HG03521 (cell line): ENCODE data around the gene ZYG11B.
A peak's percentile ranks its signal among the peaks of the same experiment; 100 is the strongest.
"Not testable (repeated sequence)": the region's sequence is repeated elsewhere in the genome, so short reads cannot be mapped to it uniquely, and the experiment has no call there.

Source experiments
- ATAC-seq: cut with Tn5 transposase; IDR thresholded peaks from one replicate; pipeline ENCODE4 v1.9.1; 2021; ENCODE audit warnings: mild to moderate bottlenecking, moderate library complexity; ENCODE audit not compliant: unreplicated experiment

ZYG11B gene

DNA sequence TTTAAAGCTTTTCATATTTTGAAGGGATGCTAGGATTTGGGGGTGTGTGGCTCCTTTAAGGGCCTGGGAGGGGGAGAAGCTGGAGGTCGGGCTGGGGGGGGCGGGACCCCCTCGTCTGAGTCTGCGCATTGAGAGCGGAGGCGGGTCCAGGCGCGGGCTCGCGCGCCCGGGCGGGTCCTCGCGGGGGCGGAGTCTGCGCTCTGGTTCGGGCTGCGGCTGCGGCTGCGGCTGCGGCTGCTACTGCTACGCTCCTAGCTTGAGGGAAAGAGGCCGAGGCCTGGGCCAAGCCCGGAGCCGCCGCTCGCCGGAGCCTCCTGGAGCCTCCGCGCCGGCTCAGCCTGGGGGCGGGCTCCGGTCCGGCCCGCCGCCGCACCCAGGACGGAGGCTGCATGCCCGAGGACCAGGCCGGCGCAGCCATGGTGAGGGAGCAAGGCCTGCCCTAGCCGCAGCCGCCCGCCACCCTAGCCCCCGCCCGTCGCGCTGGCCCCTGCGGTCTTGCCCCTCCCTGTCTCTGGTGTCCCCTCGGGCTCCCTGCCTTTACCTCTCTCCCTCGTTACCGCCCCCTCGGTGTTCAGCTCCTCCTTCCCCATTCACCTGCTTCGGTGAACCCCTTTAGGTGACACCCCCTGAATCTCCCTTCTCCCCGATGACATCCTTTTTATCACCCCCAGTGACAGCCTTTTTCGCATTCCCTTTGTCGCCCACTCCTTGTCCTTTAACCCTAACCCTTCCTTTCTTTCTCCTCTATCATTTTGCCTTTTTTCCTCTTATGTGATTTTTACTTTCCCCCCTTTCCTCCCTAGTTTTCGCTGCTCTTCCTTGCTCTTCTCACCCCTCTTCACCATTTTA is at the start of gene ZYG11B:
ZYG11B (plus strand) TSS at position 189 of the 849 bp plus-strand sequence; CDS start at position 390, 201 bp downstream.
- ATAC-seq = peak; percentile 89

- ATAC-seq = no peak
Observed at GRCh38 chr1:52677076-52677806, 49.0 kb upstream of the ZYG11B start.

DNA sequence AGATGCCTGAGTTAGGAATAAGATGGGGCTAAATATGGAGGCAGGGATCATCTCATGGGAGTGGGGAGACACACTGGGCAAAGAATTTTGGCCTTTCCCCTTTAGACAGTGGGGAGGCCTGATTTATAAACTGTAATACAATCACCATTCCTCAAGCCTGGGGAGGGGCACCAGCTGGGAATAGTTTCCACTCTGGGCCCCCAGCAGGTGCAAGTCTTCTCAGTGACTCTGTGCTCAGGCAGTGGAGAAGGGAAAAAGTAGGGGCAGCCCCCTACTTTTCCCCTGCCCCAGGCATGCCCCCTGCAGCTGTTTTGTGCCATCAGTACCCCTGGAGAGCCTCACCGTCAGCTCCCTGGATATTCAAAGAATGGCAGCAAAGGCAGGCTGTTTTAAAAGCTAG is 47.2 kb upstream of the ZYG11B start:
- no peak for ATAC-seq

DNA sequence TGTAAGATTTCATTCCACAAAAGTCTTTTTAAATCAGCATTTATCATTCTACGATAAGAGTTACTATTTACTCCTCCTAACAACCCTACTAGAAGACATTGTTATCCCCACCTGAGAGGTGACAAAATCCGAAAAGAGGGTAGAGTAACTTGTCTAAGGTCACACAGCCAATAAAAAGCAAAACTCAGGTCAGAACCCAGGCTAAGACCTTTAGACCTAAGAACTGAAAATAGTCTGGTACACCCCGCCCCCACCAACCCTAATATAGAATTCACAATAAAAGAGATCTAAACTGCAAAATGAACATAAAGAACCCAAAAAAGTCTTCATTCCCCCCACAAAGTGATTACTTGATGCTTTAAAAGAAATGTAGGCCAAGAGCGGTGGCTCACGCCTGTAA is 46.8 kb upstream of the ZYG11B start:
- no peak for ATAC-seq

- no peak for ATAC-seq
Observed at GRCh38 chr1:52680353-52680752, 45.9 kb upstream of the ZYG11B start.

DNA sequence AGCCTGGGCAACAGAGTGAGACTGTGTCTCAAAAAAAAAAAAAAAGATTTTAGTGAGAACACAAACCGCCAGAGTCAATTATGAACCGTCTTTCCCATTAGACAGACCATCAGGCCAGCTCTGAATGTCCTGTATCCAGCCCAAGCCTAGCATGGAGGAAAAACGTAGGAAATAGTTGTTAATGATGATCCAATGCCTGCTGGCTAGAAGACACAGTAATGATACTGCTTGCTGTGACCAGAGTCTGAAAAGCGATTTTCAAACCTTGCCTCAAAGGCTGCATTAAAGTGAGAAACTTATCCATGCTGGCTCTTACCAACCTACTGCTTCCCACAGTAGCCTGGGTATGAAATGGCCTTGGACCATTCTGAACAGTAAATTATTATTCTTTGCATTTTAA is 45.1 kb upstream of the ZYG11B start:
- no peak for ATAC-seq

DNA sequence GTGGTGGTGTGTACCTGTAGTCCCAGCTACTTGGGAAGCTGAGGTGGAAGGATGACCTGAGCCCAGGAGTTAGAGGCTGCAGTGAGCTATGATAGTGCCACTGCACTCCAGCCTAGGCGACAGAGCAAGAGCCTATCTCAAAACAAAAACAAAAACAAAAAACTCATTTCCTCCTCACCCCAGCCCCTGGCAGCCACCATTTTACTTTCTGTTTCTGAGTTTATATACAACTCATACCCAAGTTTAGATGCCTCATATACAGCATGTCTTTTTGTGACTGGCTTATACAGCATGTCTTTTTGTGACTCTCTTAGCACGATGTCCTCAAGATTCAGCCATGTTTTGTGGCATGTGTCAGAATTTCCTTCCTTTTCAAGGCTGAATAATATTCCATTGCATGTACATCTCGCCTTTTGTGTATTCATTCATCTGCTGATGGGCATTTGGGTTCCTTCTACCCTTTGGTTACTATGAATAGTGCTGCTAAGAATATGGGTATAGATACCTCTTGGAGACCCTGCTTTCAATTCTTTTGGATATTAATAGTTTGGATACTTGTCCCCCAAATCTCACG is 42.8 kb upstream of the ZYG11B start:
- ATAC-seq = no peak

DNA sequence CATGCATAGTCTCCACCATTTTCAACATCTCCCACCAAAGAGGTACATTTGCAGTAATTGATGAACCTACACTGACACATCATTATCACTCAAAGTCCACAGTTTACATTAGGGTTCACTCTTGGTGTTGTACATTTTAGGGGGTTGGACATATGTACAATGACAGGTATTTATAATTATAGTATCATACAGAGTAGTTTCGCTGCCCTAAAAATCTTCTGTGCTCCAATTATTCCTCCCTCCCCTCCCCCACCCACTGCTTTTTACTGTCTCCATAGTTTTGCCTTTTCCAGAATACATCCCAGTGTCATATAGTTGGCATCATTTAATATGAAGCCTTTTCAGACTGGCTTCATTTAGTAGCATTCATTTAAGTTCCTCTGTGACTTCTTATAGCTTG is 41.7 kb upstream of the ZYG11B start:
- no peak for ATAC-seq

- ATAC-seq = peak; percentile 61
Observed at GRCh38 chr1:52686261-52686751, 39.9 kb upstream of the ZYG11B start.

DNA sequence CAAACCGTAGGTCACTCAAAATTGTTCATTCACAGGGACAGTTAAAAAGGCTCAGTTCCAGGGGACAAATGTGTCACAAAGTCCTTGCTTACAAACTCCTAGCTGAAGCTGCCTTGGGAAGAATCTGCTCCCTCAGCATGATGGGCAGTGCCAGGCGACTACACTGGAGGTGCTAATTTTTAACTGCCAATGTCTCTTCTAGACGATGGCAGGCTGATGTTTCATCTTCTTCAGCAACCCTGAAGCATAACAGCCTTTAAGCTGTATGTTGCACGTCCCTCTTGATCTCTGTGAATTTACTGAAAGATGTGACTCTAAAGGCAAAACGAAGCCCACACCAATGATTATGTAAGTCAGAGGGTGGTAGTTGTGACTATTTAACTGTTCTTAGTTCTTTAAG is 39.4 kb upstream of the ZYG11B start:
- no peak for ATAC-seq

DNA sequence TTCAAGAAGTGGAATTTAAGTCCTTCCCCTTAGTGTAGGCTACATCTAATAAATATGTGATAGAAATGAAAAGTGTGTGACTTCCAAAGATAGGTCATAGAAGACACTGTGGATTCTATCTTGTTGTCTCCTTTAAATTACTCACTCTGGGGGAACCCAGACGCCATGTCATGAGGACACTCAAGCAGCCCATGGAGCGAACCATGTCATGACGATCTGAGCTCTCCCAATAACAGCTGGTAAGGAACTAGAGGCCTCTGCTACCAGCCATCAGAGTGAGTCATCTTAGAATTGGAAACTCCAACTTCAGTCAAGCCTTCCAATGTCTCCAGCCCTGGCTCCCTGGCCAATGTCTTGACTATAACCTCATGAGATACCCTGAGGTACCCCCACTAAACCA is 34.4 kb upstream of the ZYG11B start:
- no peak for ATAC-seq

- ATAC-seq = no peak
Observed at GRCh38 chr1:52692697-52693096, 33.6 kb upstream of the ZYG11B start.

DNA sequence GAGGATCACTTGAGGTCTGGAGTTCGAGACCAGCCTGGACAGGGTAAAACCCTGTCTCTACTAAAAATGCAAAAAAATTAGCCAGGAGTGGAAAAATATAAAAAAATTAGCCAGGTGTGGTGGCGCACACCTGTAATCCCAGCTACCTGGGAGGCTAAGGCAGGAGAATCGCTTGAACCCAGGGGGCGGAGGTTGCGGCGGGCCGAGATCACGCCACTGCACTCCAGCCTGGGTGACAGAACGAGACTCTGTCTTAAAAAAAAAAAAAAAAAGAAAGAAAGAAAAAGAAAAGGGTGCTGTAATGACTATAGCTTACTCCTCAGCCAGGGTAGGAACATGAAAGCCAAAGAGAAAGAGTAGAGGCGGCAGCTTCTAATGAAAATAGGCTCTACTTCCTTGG is 32.9 kb upstream of the ZYG11B start:
- ATAC-seq = not testable (repeated sequence)

- ATAC-seq = no peak
Observed at GRCh38 chr1:52693843-52694242, 32.4 kb upstream of the ZYG11B start.

- no peak for ATAC-seq
Observed at GRCh38 chr1:52695627-52696026, 30.6 kb upstream of the ZYG11B start.

GRCh38 chr1:52697795-52698674 is 28.2 kb upstream of the ZYG11B start, which contains the start of gene COA7:
COA7 (minus strand) TSS chr1:52698347; CDS start chr1:52698326, 21 bp downstream.
- ATAC-seq = peak; percentile 47

DNA sequence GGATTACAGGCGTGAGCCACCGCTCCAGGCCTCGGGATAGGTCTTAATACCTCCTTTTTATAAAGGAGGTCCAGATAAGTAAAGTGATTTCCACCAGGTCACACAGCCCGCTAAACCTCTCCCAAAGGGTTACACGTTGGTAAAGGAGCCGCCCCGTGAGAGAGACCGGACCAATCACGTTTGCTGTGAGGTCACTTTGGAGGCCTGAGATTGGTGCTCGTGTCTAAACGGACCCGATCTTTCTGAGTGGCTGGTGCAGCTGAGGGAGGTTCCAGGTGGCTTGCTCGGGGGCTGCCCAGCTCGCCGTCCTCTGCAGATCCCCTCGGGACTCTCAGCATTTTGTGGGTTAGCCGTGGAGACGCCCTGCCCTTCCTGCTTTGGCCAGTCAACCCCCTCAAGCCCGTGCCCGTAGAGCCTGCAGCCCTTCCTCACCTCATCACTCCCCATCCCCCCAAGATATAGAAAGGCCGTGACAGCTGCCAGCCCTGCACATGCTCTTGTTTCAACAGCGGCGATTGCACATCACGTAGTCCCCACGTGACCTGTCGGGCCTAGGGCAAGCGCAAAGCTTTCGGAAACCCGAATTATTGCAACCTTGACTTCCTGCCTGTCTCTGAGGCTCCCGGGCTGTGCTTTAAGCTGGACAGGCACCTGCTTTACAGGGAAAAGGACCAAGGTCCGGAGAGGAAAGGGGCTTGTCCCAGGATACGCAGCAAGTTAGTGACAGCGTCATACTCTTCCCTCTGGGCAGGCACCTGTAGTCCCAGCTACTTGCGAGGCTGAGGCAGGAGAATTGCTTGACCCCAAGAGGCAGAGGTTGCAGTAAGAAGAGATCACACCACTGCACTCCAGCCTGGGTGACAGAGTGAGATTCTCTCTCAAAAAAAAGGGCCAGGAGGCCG is 23.1 kb upstream of the ZYG11B start:
- peak; percentile 85 for ATAC-seq

DNA sequence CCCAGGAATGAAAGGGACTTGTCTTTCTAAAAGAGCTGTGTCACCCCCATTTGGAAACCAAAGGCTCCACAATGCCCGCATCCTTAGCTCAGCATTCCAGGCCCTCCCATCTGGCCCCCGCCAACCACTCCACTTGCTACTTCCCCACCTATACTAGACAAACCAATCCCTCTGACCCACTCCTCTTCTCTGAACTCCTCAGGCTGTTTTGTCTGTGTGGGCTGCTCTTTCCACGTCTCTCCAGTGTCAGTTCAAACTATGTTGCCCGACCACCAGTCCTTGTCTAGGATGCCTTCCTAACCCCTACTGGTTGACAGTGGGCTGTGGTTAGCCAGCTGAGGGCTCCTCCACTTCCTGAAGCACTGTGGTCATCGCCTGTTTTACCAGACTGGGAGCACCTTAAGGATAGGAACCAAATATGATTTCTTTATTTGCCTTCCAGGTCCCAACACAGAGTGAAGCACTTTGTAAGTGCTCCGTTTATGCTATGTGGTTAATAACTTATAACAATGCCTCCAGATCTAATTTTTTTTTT is 20.1 kb upstream of the ZYG11B start:
- no peak for ATAC-seq
